Neural cell (in vitro differentiated cells): ENCODE results near the gene ADAMTS19. TPM values are rescaled to one million over a fixed set of nuclear protein-coding genes. Genes with fewer than 3 reads are reported as not detected.
A peak's percentile ranks its signal among the peaks of the same experiment; 100 is the strongest.

ENCODE experiments used
- H2AFZ ChIP-seq: fragments of 200-600, 300-800 bp; sonication (generic), shearing (Covaris generic); 2 replicates; pipeline ENCODE4 v1.6.0; 2014; ENCODE audit warnings: low read depth, mild to moderate bottlenecking, antibody characterized with exemption, low read length, moderate library complexity
- H3F3A ChIP-seq: fragments of 200-600 bp; shearing (Covaris generic); 2 replicates; pipeline ENCODE4 v1.6.1; 2016; ENCODE audit warnings: mild to moderate bottlenecking, moderate library complexity, mixed read lengths, antibody characterized with exemption, low read length; ENCODE audit not compliant: insufficient read depth, poor library complexity, severe bottlenecking
- H3K27ac ChIP-seq: fragments of 200-600, 300-800 bp; sonication (generic), shearing (Covaris generic); 2 replicates; pipeline ENCODE4 v1.5.1; 2014; ENCODE audit warnings: mild to moderate bottlenecking, low read length, moderate library complexity
- H3K27me3 ChIP-seq: fragments of 300-800, 200-600 bp; sonication (generic), shearing (Covaris generic); 2 replicates; pipeline ENCODE4 v1.6.0; 2014; ENCODE audit warnings: mild to moderate bottlenecking, low read depth, low read length, moderate library complexity; ENCODE audit not compliant: insufficient read depth
- H3K36me3 ChIP-seq: fragments of 300-800, 200-600 bp; sonication (generic), shearing (Covaris generic); 2 replicates; pipeline ENCODE4 v1.5.1; 2014; ENCODE audit warnings: mild to moderate bottlenecking, antibody characterized with exemption, low read length, moderate library complexity; ENCODE audit not compliant: insufficient read depth
- H3K4me2 ChIP-seq: fragments of 300-800, 200-600 bp; sonication (generic), shearing (Covaris generic); 2 replicates; pipeline ENCODE4 v1.6.0; 2014; ENCODE audit warnings: mild to moderate bottlenecking, low read length
- H3K4me3 ChIP-seq: fragments of 300-800, 200-600 bp; sonication (generic), shearing (Covaris generic); 2 replicates; pipeline ENCODE4 v1.5.1; 2014; ENCODE audit warnings: mild to moderate bottlenecking, low read length, moderate library complexity
- H3K79me2 ChIP-seq: fragments of 200-600 bp; shearing (Covaris generic); replicated peaks from 2 replicates; pipeline ENCODE4 v1.6.0; 2014; ENCODE audit warnings: mild to moderate bottlenecking, low read length, moderate library complexity; ENCODE audit not compliant: insufficient read depth
- H3K9ac ChIP-seq: fragments of 300-800, 200-600 bp; sonication (generic), shearing (Covaris generic); 2 replicates; pipeline ENCODE4 v1.6.1; 2016; ENCODE audit warnings: mild to moderate bottlenecking, low read length, mixed read lengths
- H3K9me2 ChIP-seq: fragments of 200-600 bp; shearing (Covaris generic); 2 replicates; pipeline ENCODE4 v1.6.1; 2016; ENCODE audit warnings: mild to moderate bottlenecking, low read length, mixed read lengths; ENCODE audit not compliant: insufficient read depth
- H3K9me3 ChIP-seq: fragments of 200-600, 300-800 bp; sonication (generic), shearing (Covaris generic); 2 replicates; pipeline ENCODE4 v1.6.1; 2016; ENCODE audit warnings: mild to moderate bottlenecking, mixed run types, low read length, moderate library complexity, mixed read lengths
- H4K20me1 ChIP-seq: fragments of 200-600 bp; shearing (Covaris generic); 2 replicates; pipeline ENCODE4 v1.6.1; 2016; ENCODE audit warnings: mild to moderate bottlenecking, mixed run types; ENCODE audit not compliant: insufficient read depth
- EP300 ChIP-seq: fragments of 450-650 bp; conservative IDR thresholded peaks from 2 replicates; pipeline ENCODE4 v1.6.1; 2014; ENCODE audit warnings: antibody characterized with exemption, mild to moderate bottlenecking, moderate library complexity; ENCODE audit not compliant: poor library complexity, severe bottlenecking
- EZH2 ChIP-seq: fragments of 200-600, 300-800 bp; shearing (Covaris generic), sonication (generic); IDR thresholded peaks from 2 replicates; pipeline ENCODE4 v1.6.1; 2014; ENCODE audit warnings: antibody characterized with exemption, low read length, borderline replicate concordance, mild to moderate bottlenecking; ENCODE audit not compliant: insufficient read depth, poor library complexity, severe bottlenecking
- MXI1 ChIP-seq: fragments of 450-650 bp; conservative IDR thresholded peaks from 2 replicates; pipeline ENCODE4 v1.6.1; 2014; ENCODE audit warnings: antibody characterized with exemption, mild to moderate bottlenecking; ENCODE audit not compliant: poor library complexity, severe bottlenecking
- POLR2AphosphoS5 ChIP-seq: IDR thresholded peaks from 2 replicates; pipeline ENCODE4 v1.6.1; 2012
- RAD21 ChIP-seq: fragments of 450-650 bp; conservative IDR thresholded peaks from 2 replicates; pipeline ENCODE4 v1.6.1; 2014; ENCODE audit warnings: antibody characterized with exemption, mild to moderate bottlenecking, moderate library complexity
- REST ChIP-seq: IDR thresholded peaks from 2 replicates; pipeline ENCODE4 v1.6.1; 2012; ENCODE audit warnings: borderline replicate concordance
- SMC3 ChIP-seq: fragments of 450-650 bp; conservative IDR thresholded peaks from 2 replicates; pipeline ENCODE4 v1.6.1; 2014; ENCODE audit warnings: antibody characterized with exemption, mild to moderate bottlenecking, moderate library complexity; ENCODE audit not compliant: poor library complexity
- TAF1 ChIP-seq: IDR thresholded peaks from 2 replicates; pipeline ENCODE4 v1.6.1; 2012; ENCODE audit warnings: low read depth
- polyA plus RNA-seq: library from polyadenylated mRNA; depleted of rRNA; stranded (reverse); fragments of >200 nt; gene quantifications from 2 replicates; pipeline ENCODE4 v1.2.3, GENCODE V29; 2014
- TF ChIP-seq, protein P1 (sequence below): fragments of 450-650 bp; IDR thresholded peaks from 2 replicates; pipeline ENCODE4 v1.5.1; 2014; ENCODE audit warnings: antibody characterized with exemption, mild to moderate bottlenecking, moderate library complexity; ENCODE audit not compliant: poor library complexity, severe bottlenecking

Gene ADAMTS19
- polyA plus RNA-seq, 1 donor from 2014 or later = 0.12 TPM

- Histone ChIP-seq H3K9me2 (no peaks in the 10 kb centered on the region), H3K4me2 (peak overlapping the region; percentile 79), H4K20me1 (no peaks in the 10 kb centered on the region), H3K9me3 (no peaks in the 10 kb centered on the region), H3K36me3 (no peaks in the 10 kb centered on the region), H3K4me3 (peak overlapping the region; percentile 71), H3K9ac (peak overlapping the region; percentile 39), H3K79me2 (no peaks in the 10 kb centered on the region), H2AFZ (no peak overlapping the region), H3F3A (no peaks in the 10 kb centered on the region), H3K27me3 (peaks cover 54% of the 10 kb centered on the region), H3K27ac (no peak overlapping the region)
- TF ChIP-seq TAF1 = no peak
- peak; percentile 1 for TF ChIP-seq POLR2AphosphoS5
- TF ChIP-seq EZH2 = no peak
- TF ChIP-seq, protein P1, sequence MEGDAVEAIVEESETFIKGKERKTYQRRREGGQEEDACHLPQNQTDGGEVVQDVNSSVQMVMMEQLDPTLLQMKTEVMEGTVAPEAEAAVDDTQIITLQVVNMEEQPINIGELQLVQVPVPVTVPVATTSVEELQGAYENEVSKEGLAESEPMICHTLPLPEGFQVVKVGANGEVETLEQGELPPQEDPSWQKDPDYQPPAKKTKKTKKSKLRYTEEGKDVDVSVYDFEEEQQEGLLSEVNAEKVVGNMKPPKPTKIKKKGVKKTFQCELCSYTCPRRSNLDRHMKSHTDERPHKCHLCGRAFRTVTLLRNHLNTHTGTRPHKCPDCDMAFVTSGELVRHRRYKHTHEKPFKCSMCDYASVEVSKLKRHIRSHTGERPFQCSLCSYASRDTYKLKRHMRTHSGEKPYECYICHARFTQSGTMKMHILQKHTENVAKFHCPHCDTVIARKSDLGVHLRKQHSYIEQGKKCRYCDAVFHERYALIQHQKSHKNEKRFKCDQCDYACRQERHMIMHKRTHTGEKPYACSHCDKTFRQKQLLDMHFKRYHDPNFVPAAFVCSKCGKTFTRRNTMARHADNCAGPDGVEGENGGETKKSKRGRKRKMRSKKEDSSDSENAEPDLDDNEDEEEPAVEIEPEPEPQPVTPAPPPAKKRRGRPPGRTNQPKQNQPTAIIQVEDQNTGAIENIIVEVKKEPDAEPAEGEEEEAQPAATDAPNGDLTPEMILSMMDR = peak; percentile 70
- TF ChIP-seq RAD21 = peak; percentile 62
- no peak for TF ChIP-seq REST
- TF ChIP-seq MXI1 = no peak
- TF ChIP-seq SMC3 = peak; percentile 52
These were observed 1.0 kb downstream of the ADAMTS19 start for GRCh38 chr5:129460936-129461710.

DNA sequence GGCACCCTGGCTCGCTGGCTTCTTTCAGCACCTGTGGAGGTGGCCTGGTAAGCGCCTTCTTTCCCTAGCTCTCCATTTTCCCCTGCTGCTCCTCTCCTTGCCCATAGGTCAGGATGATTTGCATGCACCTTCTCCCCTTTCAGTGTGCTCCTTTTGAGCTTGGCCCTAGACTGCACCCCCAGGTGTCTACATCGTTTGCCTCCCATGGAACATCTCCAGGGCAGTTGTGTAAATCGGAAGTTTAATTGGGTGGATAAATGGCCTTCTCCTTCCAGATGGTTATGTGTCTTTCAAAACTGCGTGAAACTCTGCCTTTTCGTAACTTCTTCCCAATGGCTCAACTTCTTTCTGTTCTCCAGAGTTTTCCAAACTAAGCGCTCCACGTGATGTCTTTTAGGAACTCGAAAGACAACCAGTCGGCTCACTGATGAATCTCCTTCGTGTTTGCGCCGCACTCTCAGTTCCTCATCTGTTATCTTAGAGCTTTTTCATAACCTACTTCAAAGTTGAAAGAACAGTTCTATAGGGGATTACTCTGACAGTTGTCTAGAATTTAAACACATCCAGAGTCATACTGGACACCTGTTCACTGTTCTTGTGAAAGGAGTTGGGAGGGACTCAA is 1.7 kb downstream of the ADAMTS19 start:
- Histone ChIP-seq H3K9me3 (no peaks in the 10 kb centered on the region), H3K4me2 (no peak overlapping the region), H3F3A (no peaks in the 10 kb centered on the region), H3K9ac (peak overlapping the region; percentile 39), H3K27ac (no peak overlapping the region), H3K79me2 (no peaks in the 10 kb centered on the region), H3K27me3 (peaks cover 53% of the 10 kb centered on the region), H2AFZ (no peak overlapping the region), H3K36me3 (no peaks in the 10 kb centered on the region), H4K20me1 (no peaks in the 10 kb centered on the region), H3K9me2 (no peaks in the 10 kb centered on the region), H3K4me3 (peak overlapping the region; percentile 71)
- no peak for TF ChIP-seq EP300
- TF ChIP-seq, protein P1 = peak; percentile 12
- no peak for TF ChIP-seq EZH2
- TF ChIP-seq REST = no peak
